Activated gamma-delta T cell treated with anti-CD3 and anti-CD28 coated beads, Interleukin-2, amount 50 U/mL, for 16 hours (primary cell): ENCODE results near the gene EMC10.

Experiments
- DNase-seq: peaks from one replicate; pipeline ENCODE4 v3.0.0-alpha.2; 2020; ENCODE audit warnings: low read depth

The EMC10 gene

DNA sequence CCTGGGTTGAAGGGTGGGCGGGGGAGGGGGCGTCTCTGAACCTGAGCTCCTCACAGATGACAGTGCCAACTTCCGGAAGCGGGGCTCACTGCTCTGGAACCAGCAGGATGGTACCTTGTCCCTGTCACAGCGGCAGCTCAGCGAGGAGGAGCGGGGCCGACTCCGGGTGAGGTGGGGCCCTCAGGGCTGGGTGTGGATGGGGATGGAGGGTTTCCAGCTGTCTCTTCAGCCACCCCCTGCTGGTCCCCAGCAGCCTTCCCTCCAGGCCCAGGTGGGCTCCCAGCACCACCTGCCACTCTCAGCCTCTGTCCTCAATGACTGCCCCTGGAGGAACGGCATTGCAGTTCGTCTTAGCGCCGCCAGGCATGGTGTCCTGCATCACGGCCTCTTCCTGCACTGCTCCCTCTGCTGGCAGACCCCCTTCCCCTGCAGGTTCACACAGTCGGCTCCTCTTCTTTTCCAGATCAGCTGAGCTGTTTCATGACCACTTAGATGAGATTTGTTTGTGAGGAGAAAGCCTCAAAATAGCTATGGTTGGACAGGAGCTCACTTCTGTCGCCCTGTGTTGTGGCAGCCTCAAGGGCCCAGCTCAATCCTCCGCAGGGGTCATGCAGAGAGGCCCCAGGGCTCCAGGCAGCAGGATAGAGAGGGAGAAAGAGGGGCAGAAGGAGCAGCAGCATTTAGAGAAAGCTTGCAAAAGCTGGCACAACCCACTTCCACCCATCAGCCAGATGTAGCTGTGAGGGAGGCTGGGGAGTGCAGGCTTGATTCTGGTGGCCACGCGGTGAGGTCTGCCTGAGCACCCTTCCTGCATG is 2.8 kb downstream of the EMC10 start:
- DNase-seq, result no peak

DNA sequence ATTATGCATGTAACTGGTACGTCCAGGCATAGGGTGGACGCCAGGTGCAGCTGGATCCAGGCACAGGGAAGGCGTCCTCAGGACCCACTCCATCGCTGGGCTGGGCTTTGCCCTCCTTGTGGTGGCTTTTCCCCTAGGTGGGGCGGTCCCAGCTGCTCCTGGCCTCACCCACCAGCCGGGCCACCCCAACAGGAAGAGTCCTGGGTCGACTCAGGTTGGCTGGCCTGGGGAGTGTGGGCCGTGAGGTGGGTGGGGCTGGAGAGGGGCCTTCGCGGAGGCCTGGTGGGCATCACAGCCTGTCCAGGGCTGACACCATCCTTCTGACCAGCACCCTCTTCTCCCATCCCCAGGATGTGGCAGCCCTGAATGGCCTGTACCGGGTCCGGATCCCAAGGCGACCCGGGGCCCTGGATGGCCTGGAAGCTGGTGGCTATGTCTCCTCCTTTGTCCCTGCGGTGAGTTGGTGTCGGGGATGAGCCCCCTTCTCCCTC is 3.5 kb downstream of the EMC10 start:
- no peak for DNase-seq

DNA sequence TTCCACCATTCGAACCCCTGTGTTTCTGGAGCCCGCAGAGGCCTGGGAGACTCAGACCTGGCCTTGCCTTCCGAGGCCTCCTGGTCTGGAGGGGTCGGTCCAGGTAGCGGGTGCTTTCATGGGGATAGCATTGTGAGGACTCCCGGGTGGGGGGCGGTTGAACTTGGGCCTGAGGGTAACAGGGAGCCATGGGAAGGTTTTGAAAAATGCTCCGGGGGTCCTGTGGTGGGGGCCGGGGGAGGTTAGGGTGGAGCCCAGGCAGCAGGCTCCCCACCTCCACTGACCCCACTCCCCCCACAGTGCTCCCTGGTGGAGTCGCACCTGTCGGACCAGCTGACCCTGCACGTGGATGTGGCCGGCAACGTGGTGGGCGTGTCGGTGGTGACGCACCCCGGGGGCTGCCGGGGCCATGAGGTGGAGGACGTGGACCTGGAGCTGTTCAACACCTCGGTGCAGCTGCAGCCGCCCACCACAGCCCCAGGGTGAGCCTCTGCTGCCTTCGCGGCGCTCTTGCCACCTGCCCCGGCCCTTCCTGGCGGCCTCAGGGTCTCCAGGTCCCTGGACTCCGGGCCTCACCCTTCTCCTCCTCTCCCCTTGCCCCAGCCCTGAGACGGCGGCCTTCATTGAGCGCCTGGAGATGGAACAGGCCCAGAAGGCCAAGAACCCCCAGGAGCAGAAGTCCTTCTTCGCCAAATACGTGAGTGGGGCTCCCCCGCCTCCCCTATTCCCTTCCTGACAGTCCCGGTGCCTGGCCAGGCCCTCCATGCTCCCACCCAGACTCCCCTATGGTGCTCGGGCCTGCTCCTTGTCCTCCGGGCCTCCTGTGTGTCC is 4.2 kb downstream of the EMC10 start:
- no peak for DNase-seq

DNA sequence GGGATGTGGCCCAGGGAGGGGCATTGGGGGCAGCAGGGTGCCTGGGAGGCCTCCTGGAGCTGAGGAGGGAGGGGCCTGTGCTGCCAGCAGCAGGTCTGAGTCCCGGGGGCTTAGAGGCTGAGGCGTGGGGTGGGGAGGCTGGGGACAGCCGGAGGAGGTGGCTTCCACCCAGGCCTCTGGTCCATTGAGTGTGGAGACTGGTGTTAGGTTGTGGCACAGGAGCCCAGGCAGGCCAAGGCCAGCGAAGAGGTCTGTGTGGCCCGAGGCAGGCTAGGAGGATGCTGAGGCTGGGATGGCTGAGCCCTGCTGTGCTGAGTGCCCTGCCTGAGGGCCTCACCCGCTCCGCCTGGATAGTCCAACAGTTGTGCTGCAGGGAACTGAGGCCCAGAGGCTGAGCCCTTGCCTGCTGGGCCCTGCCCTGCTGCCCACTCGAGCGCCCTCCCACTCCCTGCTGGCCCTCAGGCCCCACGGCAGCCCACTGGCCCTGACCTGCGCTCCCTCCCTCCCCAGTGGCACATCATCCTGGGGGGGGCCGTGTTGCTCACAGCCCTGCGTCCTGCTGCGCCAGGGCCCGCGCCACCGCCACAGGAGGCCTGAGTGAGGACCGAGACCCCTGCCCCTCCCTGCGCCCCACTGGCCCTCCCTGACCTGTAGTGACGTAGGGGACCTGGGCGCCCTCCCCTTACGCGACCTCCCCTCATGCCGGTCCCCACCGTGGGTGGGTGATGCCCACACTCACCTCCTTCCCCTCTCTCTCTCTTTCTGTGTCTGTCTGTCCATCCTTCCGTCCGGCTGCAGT is 5.2 kb downstream of the EMC10 start:
- no peak for DNase-seq

DNA sequence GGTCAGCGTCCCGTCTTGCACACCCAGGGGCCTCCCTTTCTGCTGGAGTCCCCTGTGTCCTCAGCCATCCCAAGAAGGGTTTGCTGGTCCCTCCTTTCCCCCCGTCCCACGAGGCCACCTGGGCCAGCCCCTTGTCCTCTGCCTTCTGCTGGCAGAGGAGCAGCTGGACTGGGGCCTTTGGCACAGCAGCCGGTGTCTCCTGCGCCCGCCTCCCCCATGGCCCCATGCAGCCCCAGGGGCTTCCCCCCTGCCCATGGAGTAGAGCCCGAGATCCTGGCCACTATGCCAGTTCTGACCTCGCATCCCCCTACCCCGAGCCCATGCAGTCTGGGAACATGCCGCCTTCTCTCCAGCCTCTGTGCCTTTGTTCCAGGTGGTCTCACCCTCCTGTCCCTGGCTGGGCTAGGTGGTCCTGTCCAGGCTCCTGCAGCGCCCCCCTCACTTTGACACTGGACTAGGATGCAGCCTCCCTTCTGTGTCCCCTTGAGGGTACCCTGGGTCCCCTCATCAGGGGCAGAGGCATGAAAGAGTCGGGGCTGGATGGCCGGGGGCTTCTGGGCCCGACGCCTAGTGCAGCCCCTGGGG is 6.1 kb downstream of the EMC10 start:
- no peak for DNase-seq

DNA sequence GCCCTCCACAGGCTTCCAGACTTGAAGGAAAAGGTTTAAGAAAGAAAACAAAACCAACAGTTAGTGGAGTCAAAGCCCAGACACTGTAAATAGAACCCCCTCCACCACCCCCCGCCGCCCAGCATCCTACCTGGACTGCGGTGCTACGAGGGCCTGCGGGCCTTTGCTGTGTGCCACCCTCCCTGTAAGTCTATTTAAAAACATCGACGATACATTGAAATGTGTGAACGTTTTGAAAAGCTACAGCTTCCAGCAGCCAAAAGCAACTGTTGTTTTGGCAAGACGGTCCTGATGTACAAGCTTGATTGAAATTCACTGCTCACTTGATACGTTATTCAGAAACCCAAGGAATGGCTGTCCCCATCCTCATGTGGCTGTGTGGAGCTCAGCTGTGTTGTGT is 6.6 kb downstream of the EMC10 start:
- no peak for DNase-seq

DNA sequence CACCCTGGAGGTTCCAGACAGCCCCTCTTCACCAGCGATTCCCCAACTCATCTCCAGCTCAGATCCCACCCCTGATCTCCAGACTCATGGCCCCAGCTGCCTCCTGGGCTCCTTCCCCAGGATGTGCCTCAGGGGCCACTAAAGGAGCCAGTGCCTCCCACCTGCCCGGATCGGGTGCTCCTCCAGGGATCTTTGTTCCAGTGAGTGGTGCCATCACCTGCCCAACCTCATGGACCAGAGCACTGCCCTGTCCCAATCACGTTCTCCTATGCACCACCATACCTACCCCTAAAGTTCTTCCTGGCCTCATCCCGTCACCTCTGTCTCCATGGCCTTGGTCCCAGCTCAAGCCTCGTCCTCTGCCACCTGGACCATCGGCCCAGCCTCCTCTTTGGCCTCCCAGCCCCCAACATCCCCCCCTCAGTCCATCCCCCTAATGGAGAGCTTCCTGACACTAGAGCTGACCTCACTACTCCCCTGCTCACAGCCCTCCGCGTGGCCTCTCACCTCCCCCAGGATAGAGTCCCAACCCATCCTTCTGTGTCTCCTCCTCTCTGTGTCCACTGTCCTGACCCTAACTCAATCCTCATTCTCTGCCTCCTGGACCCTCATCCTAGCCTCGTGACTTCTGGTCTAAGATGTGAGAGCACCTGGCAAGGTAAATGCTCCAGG is 9.1 kb downstream of the EMC10 start:
- no peak for DNase-seq

DNA sequence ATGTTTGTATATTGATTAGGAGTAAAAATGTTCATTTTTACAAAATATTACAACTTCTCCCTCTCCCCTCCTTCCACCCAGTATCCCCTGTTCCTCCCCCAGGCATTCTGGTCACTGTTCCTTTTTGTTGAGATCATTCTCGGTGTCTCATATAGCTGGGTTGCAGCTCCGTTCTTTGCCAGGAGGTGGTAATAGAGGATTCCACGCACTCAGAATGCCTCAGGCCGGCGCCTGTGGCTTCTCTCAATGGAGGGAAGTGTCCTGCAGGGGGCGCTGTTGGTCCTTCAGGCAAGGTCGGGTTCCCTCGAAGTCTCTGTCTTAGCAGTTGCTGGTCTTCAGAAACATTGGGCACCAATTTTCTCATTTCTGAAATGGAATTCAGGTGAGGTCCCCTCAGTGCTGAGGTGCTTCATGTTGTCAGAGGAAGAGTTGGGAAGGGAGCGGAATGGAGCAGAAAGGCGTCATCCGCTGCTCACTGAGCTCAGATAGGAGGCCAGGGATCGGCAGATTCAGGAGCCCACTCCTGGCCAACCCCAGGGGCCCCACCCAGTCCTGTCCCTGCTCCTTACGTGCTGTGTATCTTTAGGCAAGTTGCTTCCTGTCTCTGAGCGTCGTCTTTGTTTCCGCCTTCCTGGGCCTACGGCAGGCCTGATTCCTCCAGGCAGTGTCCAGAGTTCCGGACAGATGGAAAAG is 10.7 kb downstream of the EMC10 start:
- DNase-seq, result peak; percentile 27

DNA sequence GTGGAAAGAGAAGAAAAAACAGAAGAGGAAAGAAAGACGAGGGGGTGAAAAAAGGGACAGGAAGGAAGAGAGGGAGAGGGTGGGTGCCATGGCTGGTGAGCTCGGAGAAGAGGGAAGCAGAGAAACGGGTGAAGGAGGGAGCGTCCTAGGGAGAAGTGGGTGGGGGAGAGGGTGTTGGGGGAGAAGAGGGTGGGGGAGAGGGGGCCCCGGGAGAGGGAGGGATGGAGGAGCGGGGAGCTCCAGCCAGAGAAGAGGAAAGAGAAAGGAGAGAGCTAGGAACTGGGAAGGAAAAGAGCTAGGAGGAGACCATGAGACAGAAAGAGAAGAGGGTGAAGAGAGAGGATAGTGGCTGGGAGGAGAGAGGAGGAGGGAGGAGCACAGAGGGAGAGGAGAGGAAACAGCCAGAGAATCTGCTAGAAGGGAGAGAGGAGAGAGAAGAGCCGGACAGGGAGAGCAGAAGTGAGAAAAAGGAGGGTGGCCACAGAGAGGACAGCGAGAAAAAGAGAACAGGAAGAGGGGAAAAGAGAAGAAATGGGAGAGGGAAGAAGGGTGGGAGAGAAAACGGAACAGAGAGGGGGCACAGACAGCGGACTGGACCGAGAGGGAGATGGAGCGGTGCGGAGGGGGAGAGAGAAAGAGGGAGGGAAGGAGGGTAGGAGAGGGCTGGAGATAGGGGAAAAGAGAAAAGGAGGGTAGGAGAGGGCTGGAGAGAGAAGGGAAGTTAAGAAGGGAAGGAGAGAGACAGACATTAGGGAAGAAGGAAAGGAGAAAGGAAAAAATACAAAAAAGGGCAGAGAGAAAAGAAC is 12.3 kb downstream of the EMC10 start:
- DNase-seq, result no peak

DNA sequence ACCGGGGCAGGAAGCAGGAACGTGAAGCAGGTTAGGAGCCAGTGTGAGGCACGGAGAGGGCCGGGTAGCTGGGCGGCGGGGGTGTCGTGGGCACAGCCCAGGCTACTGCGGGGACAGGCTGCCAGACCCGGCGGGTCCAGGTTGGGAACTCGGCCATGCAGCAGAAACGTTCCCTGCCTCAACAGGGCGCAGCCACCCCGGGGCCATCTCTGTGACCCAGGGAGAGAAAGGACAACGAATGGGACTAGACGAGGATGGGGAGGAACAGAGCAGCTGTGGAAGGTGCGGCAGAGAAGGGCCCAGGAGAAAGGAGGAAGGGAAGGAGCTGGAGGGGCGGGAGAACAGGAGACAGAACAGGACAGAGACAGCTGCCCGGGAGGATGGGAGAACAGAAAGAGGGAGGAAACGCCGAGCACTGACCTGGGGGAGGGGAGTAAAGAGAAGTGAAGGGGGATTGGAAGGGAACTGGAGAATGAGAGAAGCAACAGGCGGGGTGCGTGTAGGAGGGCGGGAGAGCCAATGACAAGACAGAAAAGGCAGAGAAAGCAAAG is 13.2 kb downstream of the EMC10 start:
- no peak for DNase-seq

DNA sequence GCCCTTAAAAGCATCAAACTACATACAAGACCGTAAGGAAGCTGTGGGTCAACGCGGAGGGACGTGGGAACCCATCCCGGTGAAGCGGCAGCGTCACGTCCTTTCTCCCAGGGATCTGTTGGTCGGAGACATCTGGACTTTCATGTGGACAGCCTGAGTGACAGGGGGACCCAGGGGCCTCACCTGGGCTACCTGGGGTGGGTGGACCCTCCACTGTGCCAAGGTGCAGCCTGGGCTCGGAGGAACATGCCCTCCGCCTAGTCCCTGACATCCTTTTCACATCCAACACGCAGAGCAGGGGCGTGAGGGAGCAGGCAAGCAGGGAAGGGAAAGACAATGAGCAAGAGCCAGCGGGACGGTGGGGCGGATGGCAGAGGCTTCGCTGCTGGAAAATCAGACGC is 14.1 kb downstream of the EMC10 start:
- DNase-seq, result no peak

DNA sequence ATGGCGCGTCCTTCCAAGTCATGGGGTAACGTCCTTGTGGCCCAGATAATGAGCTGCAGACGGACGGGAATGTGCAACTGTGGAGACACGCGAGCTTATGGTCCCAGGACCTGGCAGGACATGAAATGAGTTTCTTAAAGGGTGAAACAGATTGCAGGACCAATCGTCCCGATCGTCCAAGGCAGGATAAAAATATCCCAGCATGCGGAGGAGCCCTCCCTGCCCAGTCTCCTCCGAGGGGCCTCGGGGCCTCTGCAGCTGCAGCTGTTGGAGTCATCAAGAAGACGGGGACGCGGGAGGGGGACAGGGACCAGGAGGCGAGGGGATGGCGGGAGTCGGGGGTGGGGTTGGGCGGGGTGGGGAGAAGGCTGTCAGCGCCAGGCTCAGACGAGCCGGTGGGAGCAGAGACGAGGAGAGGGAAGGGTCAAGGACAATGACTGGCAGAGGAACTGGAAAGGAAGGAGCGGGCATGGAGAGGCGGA is 14.7 kb downstream of the EMC10 start:
- no peak for DNase-seq

DNA sequence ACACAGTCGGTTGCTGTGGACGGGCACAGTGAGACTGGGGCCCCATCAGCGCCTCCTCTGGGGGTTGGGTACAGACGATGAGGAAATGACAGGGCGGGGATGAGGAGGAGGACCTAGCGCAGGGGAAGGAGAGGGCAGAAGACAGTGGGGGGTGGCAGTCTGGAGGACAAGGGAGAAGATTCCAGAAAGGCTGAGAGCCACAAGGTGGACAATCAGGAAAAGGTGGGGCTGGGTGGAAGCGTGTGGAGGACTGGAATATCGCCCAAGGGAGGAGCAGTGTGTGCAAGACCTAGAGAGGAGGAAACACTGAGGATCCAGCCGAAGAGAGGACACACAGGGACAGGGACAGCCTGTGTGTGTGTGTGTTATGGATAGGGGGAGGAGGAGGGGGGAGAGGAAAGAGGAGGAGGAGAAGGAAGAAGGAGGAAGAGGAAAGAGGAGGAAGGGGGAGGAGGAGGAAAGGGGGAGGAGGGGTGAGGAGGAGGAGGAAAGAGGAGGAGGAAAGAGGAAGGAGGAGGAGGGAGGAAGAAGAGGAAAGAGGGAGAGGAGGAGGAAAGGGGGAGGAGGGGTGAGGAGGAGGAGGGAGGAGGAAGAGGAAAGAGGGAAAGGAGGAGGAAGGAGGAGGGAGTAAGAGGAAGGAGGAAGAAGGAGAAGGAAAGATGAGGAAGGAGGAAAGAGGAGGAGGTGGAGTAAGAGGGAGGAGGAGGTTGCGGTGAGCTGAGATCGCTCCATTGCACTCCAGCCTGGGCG is 16.2 kb downstream of the EMC10 start:
- DNase-seq, result no peak

DNA sequence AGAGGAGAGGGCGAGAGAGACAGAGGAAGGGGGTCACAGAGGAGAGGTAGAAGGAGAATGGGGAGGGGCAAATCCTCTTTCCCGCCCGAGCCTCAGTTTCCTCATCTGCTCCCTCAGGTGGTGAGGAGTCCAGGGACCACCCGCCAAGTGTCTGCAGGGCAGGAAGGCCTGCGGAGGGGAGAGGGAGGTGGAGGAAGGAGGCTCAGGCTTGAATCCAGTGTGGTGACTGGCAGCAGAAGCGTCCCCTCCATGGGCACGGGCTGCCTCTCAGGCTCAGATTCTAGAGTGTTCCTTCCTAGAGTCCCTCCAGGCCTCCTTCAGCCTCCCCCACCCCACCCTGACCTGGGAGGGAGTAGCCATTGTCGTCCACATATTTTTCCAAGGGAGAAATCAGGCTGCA is 16.9 kb downstream of the EMC10 start:
- no peak for DNase-seq

DNA sequence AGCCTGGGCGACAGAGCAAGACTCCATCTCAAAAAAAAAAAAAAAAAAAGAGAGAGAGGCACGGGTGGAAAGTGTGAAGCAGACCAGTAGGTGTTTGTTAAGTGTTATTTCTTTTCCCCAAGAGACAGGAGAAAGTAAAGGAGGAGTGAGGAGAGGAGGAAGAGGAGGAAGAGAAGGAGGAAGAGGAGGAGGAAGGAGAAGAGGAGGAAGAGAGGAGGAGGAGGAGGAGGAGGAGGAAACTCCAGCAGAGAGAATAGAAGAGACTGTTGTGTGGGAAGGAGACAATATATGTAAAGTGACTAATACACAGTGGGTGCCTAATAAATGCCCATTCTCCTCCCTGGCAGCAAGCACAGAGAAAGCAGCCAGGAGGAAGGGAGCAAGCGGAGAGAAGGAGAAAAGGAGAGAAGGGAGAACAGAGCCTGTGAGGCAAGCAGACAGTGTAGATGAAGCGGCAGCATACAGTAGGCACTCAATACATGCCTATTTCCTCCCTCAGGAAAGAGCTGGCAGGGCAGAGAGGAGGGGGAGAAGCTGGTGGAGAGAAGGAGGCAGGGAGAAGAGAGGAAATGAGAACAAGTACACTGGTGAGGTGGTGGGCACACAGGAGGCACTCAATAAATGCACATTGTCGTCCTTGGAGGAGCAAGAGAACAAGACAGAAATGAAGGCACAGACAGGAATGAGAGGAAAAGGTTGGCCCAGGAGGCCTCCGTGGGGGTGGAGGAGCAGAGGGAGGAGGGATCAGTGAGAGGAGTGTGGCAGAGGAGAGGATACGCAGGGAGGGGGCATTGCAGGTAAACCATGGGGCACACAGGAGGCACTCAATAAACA is 18.1 kb downstream of the EMC10 start:
- DNase-seq, result no peak

DNA sequence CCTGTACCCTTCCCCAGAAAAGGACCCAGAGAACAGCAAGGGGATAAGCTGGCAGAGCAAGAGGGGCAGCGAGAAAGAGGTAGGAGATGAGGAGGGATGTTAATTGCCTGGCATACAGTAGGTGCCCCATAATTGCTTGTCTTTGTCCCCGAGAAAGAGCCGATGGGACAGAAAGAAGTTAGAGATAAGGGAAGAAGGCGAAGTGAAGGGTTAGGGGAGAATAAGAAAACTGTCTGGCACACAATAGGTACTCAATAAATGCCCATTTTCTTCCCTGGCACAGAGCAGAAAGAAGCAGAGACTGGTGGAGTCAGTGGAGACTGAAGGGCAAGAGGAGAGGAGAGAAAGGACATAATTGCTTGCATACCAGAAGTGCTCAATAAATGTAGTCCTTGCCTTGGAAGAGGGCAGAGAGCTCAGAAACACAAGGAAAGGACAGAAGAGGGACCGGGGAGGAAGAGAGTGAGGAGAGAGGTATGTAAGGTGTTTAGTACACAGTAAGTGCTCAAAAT is 18.8 kb downstream of the EMC10 start:
- no peak for DNase-seq

DNA sequence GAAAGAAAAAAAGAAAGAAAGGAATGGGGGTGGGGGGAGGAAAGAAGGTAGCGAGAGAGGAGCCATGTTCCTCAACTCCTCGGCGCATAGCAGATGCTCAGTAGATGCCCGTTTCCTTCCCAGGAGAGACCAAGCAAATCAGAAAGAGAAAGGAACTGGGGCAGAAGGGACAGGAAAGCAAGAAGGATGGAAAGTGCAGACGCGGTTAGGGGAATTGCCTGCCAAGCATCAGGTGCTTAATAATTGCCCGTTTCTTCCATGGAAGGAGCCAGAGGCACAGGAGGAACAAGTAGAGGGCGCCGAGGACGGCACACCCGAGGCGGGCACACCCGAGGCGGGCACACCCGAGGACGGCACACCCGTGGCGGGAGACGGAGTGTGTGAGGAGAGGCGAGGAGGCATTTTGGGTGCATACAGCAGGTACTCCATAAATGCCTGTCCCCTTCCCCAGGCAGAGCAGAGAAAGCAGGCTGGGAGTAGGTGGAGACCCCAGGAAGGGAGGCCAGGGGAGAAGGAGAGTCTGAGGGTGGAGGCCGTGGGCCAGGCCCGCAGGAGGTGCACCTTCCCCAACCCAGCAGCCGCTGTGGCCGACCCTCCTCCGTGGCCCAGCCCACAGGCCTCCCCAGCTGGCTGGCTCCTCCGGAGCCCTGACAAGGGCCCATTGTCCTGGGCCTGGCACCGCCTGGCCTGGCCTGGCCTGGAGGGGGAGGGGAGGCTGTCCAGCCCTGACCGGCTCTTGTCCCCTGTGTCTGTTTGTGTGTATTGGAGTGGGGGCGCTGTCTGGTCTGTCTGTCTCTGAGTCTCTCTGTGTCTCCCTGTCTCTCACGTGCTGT is 20.1 kb downstream of the EMC10 start:
- DNase-seq, result no peak
